ENCODE results near the gene C19orf85. TPM values are rescaled to one million over a fixed set of nuclear protein-coding genes. Genes with fewer than 3 reads are reported as not detected.

The C19orf85 gene
- total RNA-seq, 1 donor from 2014 or later: not detected

GRCh38 chr19:55440411-55441105 is 24.0 kb downstream of the C19orf85 start:
- no peak overlapping the region for H3K27ac ChIP-seq
- no peak for TF ChIP-seq EZH2phosphoT487 (IDR thresholded peaks at IDR 0.05)
- TF ChIP-seq, protein P1, sequence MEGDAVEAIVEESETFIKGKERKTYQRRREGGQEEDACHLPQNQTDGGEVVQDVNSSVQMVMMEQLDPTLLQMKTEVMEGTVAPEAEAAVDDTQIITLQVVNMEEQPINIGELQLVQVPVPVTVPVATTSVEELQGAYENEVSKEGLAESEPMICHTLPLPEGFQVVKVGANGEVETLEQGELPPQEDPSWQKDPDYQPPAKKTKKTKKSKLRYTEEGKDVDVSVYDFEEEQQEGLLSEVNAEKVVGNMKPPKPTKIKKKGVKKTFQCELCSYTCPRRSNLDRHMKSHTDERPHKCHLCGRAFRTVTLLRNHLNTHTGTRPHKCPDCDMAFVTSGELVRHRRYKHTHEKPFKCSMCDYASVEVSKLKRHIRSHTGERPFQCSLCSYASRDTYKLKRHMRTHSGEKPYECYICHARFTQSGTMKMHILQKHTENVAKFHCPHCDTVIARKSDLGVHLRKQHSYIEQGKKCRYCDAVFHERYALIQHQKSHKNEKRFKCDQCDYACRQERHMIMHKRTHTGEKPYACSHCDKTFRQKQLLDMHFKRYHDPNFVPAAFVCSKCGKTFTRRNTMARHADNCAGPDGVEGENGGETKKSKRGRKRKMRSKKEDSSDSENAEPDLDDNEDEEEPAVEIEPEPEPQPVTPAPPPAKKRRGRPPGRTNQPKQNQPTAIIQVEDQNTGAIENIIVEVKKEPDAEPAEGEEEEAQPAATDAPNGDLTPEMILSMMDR (IDR thresholded peaks at IDR 0.05): no peak
- TF ChIP-seq EZH2 (IDR thresholded peaks at IDR 0.05): no peak
- H3K79me2 ChIP-seq (ENCODE audit: low read depth): no peaks in the 10 kb centered on the region
- H3K36me3 ChIP-seq: no peaks in the 10 kb centered on the region
- no peak overlapping the region for H3K27ac Mint-ChIP-seq
- peak overlapping the region; percentile 68 for H3K4me3 Mint-ChIP-seq
- peaks cover 5% of the 10 kb centered on the region for H3K4me1 ChIP-seq
- peaks cover 41% of the 10 kb centered on the region for H4K20me1 ChIP-seq (ENCODE audit: low read depth)
- peak; percentile 60 for DNase-seq (ENCODE audit: low spot score)
- H3K4me2 ChIP-seq: peak overlapping the region; percentile 13
- no peak overlapping the region for H2AFZ ChIP-seq (replicated peaks)
- no peak overlapping the region for H3K9ac ChIP-seq
- H3F3A ChIP-seq (ENCODE audit: low read depth): peaks cover 30% of the 10 kb centered on the region
- H3K27me3 Mint-ChIP-seq (ENCODE audit: insufficient read depth, low read depth): peaks cover 47% of the 10 kb centered on the region
- H3K4me1 Mint-ChIP-seq: peaks cover 24% of the 10 kb centered on the region
- no peak overlapping the region for H3K4me3 ChIP-seq
- H3K27me3 ChIP-seq: peaks cover 86% of the 10 kb centered on the region
- H3K36me3 Mint-ChIP-seq: no peaks in the 10 kb centered on the region
- no peaks in the 10 kb centered on the region for H3K9me3 ChIP-seq (ENCODE audit: low read depth)
- H3K9me3 Mint-ChIP-seq: peaks cover 11% of the 10 kb centered on the region

- no peaks in the 10 kb centered on the region for H3K79me2 ChIP-seq (ENCODE audit: low read depth)
- no peak overlapping the region for H3K4me3 Mint-ChIP-seq
- H3K4me1 Mint-ChIP-seq: peaks cover 24% of the 10 kb centered on the region
- H3K4me3 ChIP-seq: no peak overlapping the region
- no peak overlapping the region for H3K4me2 ChIP-seq
- H3K9ac ChIP-seq: no peak overlapping the region
- H3K27ac ChIP-seq: no peak overlapping the region
- H3K27ac Mint-ChIP-seq: no peak overlapping the region
- no peaks in the 10 kb centered on the region for H3K9me3 ChIP-seq (ENCODE audit: low read depth)
- DNase-seq (ENCODE audit: low spot score): no peak
- peaks cover 5% of the 10 kb centered on the region for H3K4me1 ChIP-seq
- H2AFZ ChIP-seq (replicated peaks): no peak overlapping the region
- H3K27me3 ChIP-seq: peaks cover 71% of the 10 kb centered on the region
- H3K36me3 ChIP-seq: no peaks in the 10 kb centered on the region
- peaks cover 40% of the 10 kb centered on the region for H3F3A ChIP-seq (ENCODE audit: low read depth)
- TF ChIP-seq EZH2phosphoT487 (IDR thresholded peaks at IDR 0.05) (no peak), EZH2 (IDR thresholded peaks at IDR 0.05) (no peak)
- TF ChIP-seq, protein P1 (IDR thresholded peaks at IDR 0.05): no peak
- H3K27me3 Mint-ChIP-seq (ENCODE audit: insufficient read depth, low read depth): peaks cover 47% of the 10 kb centered on the region
- H3K36me3 Mint-ChIP-seq: no peaks in the 10 kb centered on the region
- H4K20me1 ChIP-seq (ENCODE audit: low read depth): peaks cover 41% of the 10 kb centered on the region
- peaks cover 8% of the 10 kb centered on the region for H3K9me3 Mint-ChIP-seq
Observed at GRCh38 chr19:55439052-55439451, 25.5 kb downstream of the C19orf85 start.

GRCh38 chr19:55437410-55437809 is 27.1 kb downstream of the C19orf85 start:
- peak; percentile 90 for DNase-seq (ENCODE audit: low spot score)
- H3K36me3 Mint-ChIP-seq: no peaks in the 10 kb centered on the region
- no peaks in the 10 kb centered on the region for H3K9me3 ChIP-seq (ENCODE audit: low read depth)
- H4K20me1 ChIP-seq (ENCODE audit: low read depth): peaks cover 38% of the 10 kb centered on the region
- peaks cover 8% of the 10 kb centered on the region for H3K9me3 Mint-ChIP-seq
- H3F3A ChIP-seq (ENCODE audit: low read depth): peaks cover 31% of the 10 kb centered on the region
- TF ChIP-seq EZH2phosphoT487 (IDR thresholded peaks at IDR 0.05) (no peak), EZH2 (IDR thresholded peaks at IDR 0.05) (no peak)
- TF ChIP-seq, protein P1 (IDR thresholded peaks at IDR 0.05): no peak
- no peak overlapping the region for H2AFZ ChIP-seq (replicated peaks)
- no peak overlapping the region for H3K27ac Mint-ChIP-seq
- H3K79me2 ChIP-seq (ENCODE audit: low read depth): no peaks in the 10 kb centered on the region
- H3K27me3 ChIP-seq: peaks cover 55% of the 10 kb centered on the region
- H3K4me1 ChIP-seq: peaks cover 5% of the 10 kb centered on the region
- no peak overlapping the region for H3K4me3 ChIP-seq
- peaks cover 15% of the 10 kb centered on the region for H3K4me1 Mint-ChIP-seq
- H3K27ac ChIP-seq: no peak overlapping the region
- H3K27me3 Mint-ChIP-seq (ENCODE audit: insufficient read depth, low read depth): peaks cover 48% of the 10 kb centered on the region
- peak overlapping the region; percentile 6 for H3K4me3 Mint-ChIP-seq
- H3K9ac ChIP-seq: no peak overlapping the region
- H3K4me2 ChIP-seq: no peak overlapping the region
- H3K36me3 ChIP-seq: no peaks in the 10 kb centered on the region
